Endothelial cell of umbilical vein (primary cell): ENCODE data around the gene CNTNAP2. TPM values are rescaled to one million over a fixed set of nuclear protein-coding genes. Genes with fewer than 3 reads are reported as not detected.

Experiments
- BruUV-seq: library from RNA; stranded (reverse); fragments of 400-500 nt; replicated peaks from 2 replicates; lab custom pipeline; 2021; lab: Mats Ljungman, UMichigan
- CTCF ChIA-PET: fragments of 300-600, 350-600 bp; sonication (Branson Sonifier 250); formaldehyde crosslinking; loops from one replicate; lab custom pipeline; 2021; ENCODE audit warnings: antibody characterized with exemption, inconsistent platforms; lab: Charles Lee
- POLR2A ChIA-PET: fragments of 300-600, 350-600 bp; sonication (Branson Sonifier 250); formaldehyde crosslinking; loops from one replicate; lab custom pipeline; 2021; ENCODE audit warnings: antibody characterized with exemption, inconsistent platforms; lab: Charles Lee
- DNase-seq: peaks from one replicate; pipeline ENCODE4 v3.0.0-alpha.2; 2011; ENCODE audit warnings: low read depth, low spot score
- FAIRE-seq: peaks from 2 replicates; lab custom pipeline; 2011; peaks lifted over from hg19 to GRCh38; lab: Jason Lieb, UNC
- H2AFZ ChIP-seq: 2 replicates; pipeline ENCODE4 v1.6.0; 2012; ENCODE audit warnings: low read depth, low read length, control low read depth, inconsistent platforms
- H3K27ac ChIP-seq: 2 replicates; pipeline ENCODE4 v1.5.1; 2011; ENCODE audit warnings: low read depth, mild to moderate bottlenecking, control low read depth, low read length, moderate library complexity; ENCODE audit not compliant: insufficient read depth
- H3K27me3 ChIP-seq, 2 experiments: 2 replicates each; pipeline versions ENCODE4 v1.6.0 to v1.6.1; 2011; ENCODE audit warnings: low read length in 2 of 2, mixed read lengths in 1 of 2; ENCODE audit not compliant: control insufficient read depth in 2 of 2, insufficient read depth in 2 of 2
- H3K36me3 ChIP-seq, 2 experiments: 2 replicates in 1 of 2; 3 replicates in 1 of 2; pipeline ENCODE4 v1.5.1; 2011; ENCODE audit warnings: low read length in 2 of 2, mild to moderate bottlenecking in 1 of 2, moderate library complexity in 1 of 2; ENCODE audit not compliant: control insufficient read depth in 2 of 2, insufficient read depth in 2 of 2; ENCODE audit errors: extremely low read depth in 1 of 2
- H3K4me1 ChIP-seq: 3 replicates; pipeline ENCODE4 v1.5.1; 2011; ENCODE audit warnings: mild to moderate bottlenecking, low read length; ENCODE audit not compliant: control insufficient read depth, insufficient read depth; ENCODE audit errors: extremely low read depth
- H3K4me2 ChIP-seq: 2 replicates; pipeline ENCODE4 v1.6.1; 2011; ENCODE audit warnings: low read length, control low read depth, mixed read lengths; ENCODE audit not compliant: insufficient read depth
- H3K4me3 ChIP-seq, 3 experiments: fragments of 200-600 bp in 1 of 3; sonication (generic), shearing (Covaris generic) in 1 of 3; replicated peaks in 1 of 3; 2 replicates each; pipeline ENCODE4 v1.5.1; 2011 to 2016; ENCODE audit warnings: control low read depth in 3 of 3, low read length in 3 of 3, mild to moderate bottlenecking in 2 of 3, inconsistent platforms in 1 of 3, low read depth in 1 of 3, moderate library complexity in 1 of 3; ENCODE audit not compliant: insufficient read depth in 1 of 3
- H3K79me2 ChIP-seq: 2 replicates; pipeline ENCODE4 v1.6.0; 2012; ENCODE audit warnings: low read length, inconsistent platforms; ENCODE audit not compliant: control insufficient read depth, insufficient read depth
- H3K9ac ChIP-seq: replicated peaks from 2 replicates; pipeline ENCODE3; 2011; ENCODE audit warnings: low read length, control low read depth; ENCODE audit not compliant: insufficient read depth; ENCODE audit errors: extremely low read depth
- H3K9me1 ChIP-seq: replicated peaks from 3 replicates; pipeline ENCODE4 v1.6.0; 2011; ENCODE audit warnings: mild to moderate bottlenecking, low read length; ENCODE audit not compliant: control insufficient read depth, insufficient read depth; ENCODE audit errors: extremely low read depth
- H3K9me3 ChIP-seq: replicated peaks from 2 replicates; pipeline ENCODE4 v1.5.1; 2012; ENCODE audit warnings: low read length, inconsistent platforms; ENCODE audit not compliant: control insufficient read depth, insufficient read depth
- H4K20me1 ChIP-seq: replicated peaks from 2 replicates; pipeline ENCODE3; 2011; ENCODE audit warnings: mild to moderate bottlenecking, low read length; ENCODE audit not compliant: control insufficient read depth, insufficient read depth; ENCODE audit errors: extremely low read depth
- EZH2 ChIP-seq: IDR thresholded peaks from 2 replicates; pipeline ENCODE4 v1.6.1; 2012; ENCODE audit warnings: borderline replicate concordance, low read depth, mild to moderate bottlenecking, moderate library complexity, low read length, inconsistent platforms; ENCODE audit not compliant: severe bottlenecking
- FOS ChIP-seq: IDR thresholded peaks from 2 replicates; pipeline ENCODE4 v1.6.1; 2011; ENCODE audit warnings: mild to moderate bottlenecking, low read length, moderate library complexity, borderline replicate concordance; ENCODE audit not compliant: insufficient read depth
- GATA2 ChIP-seq: IDR thresholded peaks from 2 replicates; pipeline ENCODE4 v1.7.0; 2011; ENCODE audit warnings: low read depth, mild to moderate bottlenecking, moderate library complexity, mixed read lengths, low read length; ENCODE audit not compliant: insufficient read length, insufficient read depth
- JUN ChIP-seq: IDR thresholded peaks from 2 replicates; pipeline ENCODE4 v1.6.1; 2011; ENCODE audit warnings: borderline replicate concordance, low read depth; ENCODE audit not compliant: insufficient read length, insufficient read depth
- MYC ChIP-seq: IDR thresholded peaks from one replicate; pipeline ENCODE4 v1.6.1; 2011; ENCODE audit warnings: mild to moderate bottlenecking, low read depth, low read length
- POLR2A ChIP-seq: IDR thresholded peaks from 2 replicates; pipeline ENCODE4 v1.6.1; 2012; ENCODE audit warnings: low read depth, mild to moderate bottlenecking, control low read depth, low read length
- POLR2AphosphoS5 ChIP-seq: IDR thresholded peaks from 2 replicates; pipeline ENCODE4 v1.6.1; 2012; ENCODE audit warnings: low read depth, mild to moderate bottlenecking, control low read depth, low read length, moderate library complexity; ENCODE audit not compliant: insufficient read depth
- dilution Hi-C: fragments of 300-500 bp; cut with MboI; formaldehyde crosslinking; loops from one replicate; pipeline ENCODE4 v1.15.0; 2019; ENCODE audit warnings: low sequenced_read_pairs; ENCODE audit not compliant: extremely low pct_ligation_motif_present
- intact Hi-C: fragments of 100-400 bp; cut with micrococcal nuclease; formaldehyde crosslinking; loops from one replicate; pipeline ENCODE4 v1.10.0; 2022
- polyA plus RNA-seq, 4 experiments: library from polyadenylated mRNA; depleted of rRNA in 3 of 4; stranded (reverse) in 3 of 4; unstranded in 1 of 4; fragments of >200 nt; gene quantifications; 2 replicates each; pipeline versions ENCODE4 v1.2.1 to v1.2.3, GENCODE V29; 2011 to 2012; ENCODE audit warnings: missing spikeins in 1 of 4
- total RNA-seq: library from RNA; stranded (reverse); gene quantifications from 2 replicates; pipeline ENCODE4 v1.2.3, GENCODE V29; 2021
- TF ChIP-seq, protein P1 (sequence below): IDR thresholded peaks from 2 replicates; pipeline ENCODE4 v1.6.1; 2011; ENCODE audit not compliant: insufficient read depth, insufficient read length
- TF ChIP-seq, protein P2 (sequence below), 2 donors: IDR thresholded peaks; 1 replicate in 1 of 2; 2 replicates in 1 of 2; pipeline ENCODE4 v1.5.1; 2011; ENCODE audit warnings: low read length in 2 of 2, mild to moderate bottlenecking in 2 of 2, moderate library complexity in 2 of 2, control low read depth in 1 of 2, inconsistent platforms in 1 of 2, low read depth in 1 of 2; ENCODE audit not compliant: insufficient read depth in 1 of 2; ENCODE audit errors: extremely low read depth in 1 of 2

The CNTNAP2 gene
- total and polyA plus RNA-seq, 2 donors (not counting 3 experiments of a cell fraction or from before 2014, with no cell fraction given): not detected

DNA sequence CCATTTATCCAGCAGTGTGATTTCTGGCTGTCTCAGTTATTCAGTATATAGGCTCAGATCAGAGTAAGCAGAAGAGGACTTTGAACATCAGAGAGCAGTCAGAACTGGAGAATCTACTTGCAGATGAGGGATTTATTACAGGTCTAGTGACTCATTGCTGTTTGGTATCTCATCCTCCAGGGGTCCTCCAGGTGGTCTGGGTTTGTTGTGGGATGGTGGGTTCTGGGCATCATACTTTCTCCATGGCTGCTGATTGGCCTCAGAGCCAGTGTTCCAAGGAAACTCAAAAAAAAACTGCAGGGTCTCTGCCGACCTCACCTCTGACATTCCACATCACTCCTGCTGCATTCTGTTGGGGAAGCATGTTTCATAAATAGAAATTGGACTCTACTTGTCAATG, 214.8 kb downstream of the CNTNAP2 start:
- no peak overlapping the region for H3K4me2 ChIP-seq
- no peaks in the 10 kb centered on the region for H3K4me1 ChIP-seq
- no TSS peak for BruUV-seq
- TF ChIP-seq MYC: no peak
- no peak for TF ChIP-seq FOS
- TF ChIP-seq GATA2: no peak
- TF ChIP-seq EZH2: no peak
- TF ChIP-seq, protein P1, sequence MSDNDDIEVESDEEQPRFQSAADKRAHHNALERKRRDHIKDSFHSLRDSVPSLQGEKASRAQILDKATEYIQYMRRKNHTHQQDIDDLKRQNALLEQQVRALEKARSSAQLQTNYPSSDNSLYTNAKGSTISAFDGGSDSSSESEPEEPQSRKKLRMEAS: no peak
- TF ChIP-seq, protein P2, sequence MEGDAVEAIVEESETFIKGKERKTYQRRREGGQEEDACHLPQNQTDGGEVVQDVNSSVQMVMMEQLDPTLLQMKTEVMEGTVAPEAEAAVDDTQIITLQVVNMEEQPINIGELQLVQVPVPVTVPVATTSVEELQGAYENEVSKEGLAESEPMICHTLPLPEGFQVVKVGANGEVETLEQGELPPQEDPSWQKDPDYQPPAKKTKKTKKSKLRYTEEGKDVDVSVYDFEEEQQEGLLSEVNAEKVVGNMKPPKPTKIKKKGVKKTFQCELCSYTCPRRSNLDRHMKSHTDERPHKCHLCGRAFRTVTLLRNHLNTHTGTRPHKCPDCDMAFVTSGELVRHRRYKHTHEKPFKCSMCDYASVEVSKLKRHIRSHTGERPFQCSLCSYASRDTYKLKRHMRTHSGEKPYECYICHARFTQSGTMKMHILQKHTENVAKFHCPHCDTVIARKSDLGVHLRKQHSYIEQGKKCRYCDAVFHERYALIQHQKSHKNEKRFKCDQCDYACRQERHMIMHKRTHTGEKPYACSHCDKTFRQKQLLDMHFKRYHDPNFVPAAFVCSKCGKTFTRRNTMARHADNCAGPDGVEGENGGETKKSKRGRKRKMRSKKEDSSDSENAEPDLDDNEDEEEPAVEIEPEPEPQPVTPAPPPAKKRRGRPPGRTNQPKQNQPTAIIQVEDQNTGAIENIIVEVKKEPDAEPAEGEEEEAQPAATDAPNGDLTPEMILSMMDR (IDR thresholded peaks at IDR 0.05; ENCODE audit: extremely low read depth in 1 of 2, insufficient read depth in 1 of 2, low read depth in 1 of 2, low read length in 2 of 2): no peak
- no peak for TF ChIP-seq JUN
- TF ChIP-seq POLR2AphosphoS5: no peak
- TF ChIP-seq POLR2A: no peak
- no peak overlapping the region for H3K4me3 ChIP-seq
- H2AFZ ChIP-seq: no peak overlapping the region
- no peak for DNase-seq
- H3K79me2 ChIP-seq: no peaks in the 10 kb centered on the region
- H4K20me1 ChIP-seq: no peaks in the 10 kb centered on the region
- H3K9me3 ChIP-seq: peaks cover 1% of the 10 kb centered on the region
- H3K9ac ChIP-seq: no peak overlapping the region
- intact Hi-C loops (no loop called here), dilution Hi-C loops (no loop called here)
- no peaks in the 10 kb centered on the region for H3K27me3 ChIP-seq
- no peaks in the 10 kb centered on the region for H3K36me3 ChIP-seq
- no peak overlapping the region for H3K27ac ChIP-seq
- FAIRE-seq: no peak
- ChIA-PET CTCF (no interaction called here), POLR2A (no interaction called here)
- no peaks in the 10 kb centered on the region for H3K9me1 ChIP-seq
